HCT116 (cell line): ENCODE data around the gene OR2T33. TPM values are rescaled to one million over a fixed set of nuclear protein-coding genes. Genes with fewer than 3 reads are reported as not detected.

Source experiments
- ATAC-seq: fragments of 200-7000 bp; cut with Tn5 transposase; 2 replicates; pipeline ENCODE4 v1.9.1; 2020; ENCODE audit warnings: mild to moderate bottlenecking, moderate library complexity
- Bru-seq: library from RNA; stranded (reverse); fragments of 400-500 nt; gene quantifications from one replicate; lab custom pipeline; 2021; lab: Mats Ljungman, UMichigan
- BruChase-seq, 2 experiments: library from RNA; stranded (reverse); fragments of 400-500 nt; gene quantifications; one replicate each; lab custom pipeline; 2021; lab: Mats Ljungman, UMichigan
- BruUV-seq: library from RNA; stranded (reverse); fragments of 400-500 nt; replicated peaks from 2 replicates; lab custom pipeline; 2021; lab: Mats Ljungman, UMichigan
- CTCF ChIA-PET: fragments of 300-600 bp; sonication (Branson Sonifier 250); formaldehyde crosslinking; loops from one replicate; lab custom pipeline; 2021; ENCODE audit warnings: antibody characterized with exemption; lab: Charles Lee
- POLR2A ChIA-PET: fragments of 300-600, 350-600 bp; sonication (Branson Sonifier 250); formaldehyde crosslinking; loops from one replicate; lab custom pipeline; 2021; ENCODE audit warnings: antibody characterized with exemption; lab: Charles Lee
- RAD21 ChIA-PET, 2 experiments: fragments of 300-600 bp; sonication (Branson Sonifier 250); formaldehyde crosslinking; loops; one replicate each; lab custom pipeline; 2023; ENCODE audit warnings: low total read pairs in 2 of 2; ENCODE audit not compliant: uncharacterized antibody in 2 of 2, unreplicated experiment in 2 of 2, low non-redundant PET in 1 of 2; lab: Charles Lee
- DNase-seq: peaks from one replicate; pipeline ENCODE4 v3.0.0-alpha.2; 2010; ENCODE audit warnings: low read depth, low spot score
- H2AFZ ChIP-seq: fragments of 200-600 bp; shearing (Covaris generic), sonication (generic); 2 replicates; pipeline ENCODE4 v1.6.1; 2017; ENCODE audit warnings: low read depth, mixed run types, mixed read lengths, antibody characterized with exemption, low read length; ENCODE audit not compliant: poor library complexity, severe bottlenecking
- H3K27ac ChIP-seq: 2 replicates; pipeline ENCODE4 v1.5.1; 2012; ENCODE audit warnings: low read depth, low read length
- H3K27me3 ChIP-seq: fragments of 200-600 bp; sonication (generic); 2 replicates; pipeline ENCODE4 v1.6.1; 2016; ENCODE audit warnings: mixed run types, low read length, mixed read lengths; ENCODE audit not compliant: insufficient read depth
- H3K36me3 ChIP-seq, 2 experiments: fragments of 200-500 bp in 1 of 2; fragments of 200-600 bp in 1 of 2; sonication (Bioruptor generic) in 1 of 2; sonication (generic) in 1 of 2; 2 replicates each; pipeline versions ENCODE4 v1.5.1 to v1.6.1; 2014 to 2016; ENCODE audit warnings: low read length in 2 of 2, inconsistent platforms in 1 of 2, mixed read lengths in 1 of 2, mixed run types in 1 of 2; ENCODE audit not compliant: insufficient read depth in 2 of 2, control insufficient read depth in 1 of 2
- H3K4me1 ChIP-seq, 2 experiments: fragments of 200-600 bp in 1 of 2; sonication (generic) in 1 of 2; 2 replicates each; pipeline versions ENCODE4 v1.5.1 to v1.6.1; 2012 to 2017; ENCODE audit warnings: low read length in 2 of 2, inconsistent platforms in 1 of 2, mild to moderate bottlenecking in 1 of 2, mixed read lengths in 1 of 2, mixed run types in 1 of 2, moderate library complexity in 1 of 2; ENCODE audit not compliant: insufficient read depth in 2 of 2, control insufficient read depth in 1 of 2
- H3K4me2 ChIP-seq: fragments of 200-600 bp; sonication (generic); 2 replicates; pipeline ENCODE4 v1.6.1; 2017; ENCODE audit warnings: mixed run types, low read length, mixed read lengths
- H3K4me3 ChIP-seq, 2 experiments: fragments of 200-600 bp in 1 of 2; sonication (generic) in 1 of 2; replicated peaks in 1 of 2; 2 replicates each; pipeline ENCODE4 v1.5.1; 2011 to 2016; ENCODE audit warnings: low read length in 2 of 2, control low read depth in 1 of 2, low read depth in 1 of 2, mild to moderate bottlenecking in 1 of 2, mixed read lengths in 1 of 2, mixed run types in 1 of 2
- H3K79me2 ChIP-seq: fragments of 200-600 bp; sonication (generic); 2 replicates; pipeline ENCODE4 v1.6.1; 2017; ENCODE audit warnings: mild to moderate bottlenecking, mixed run types, low read length, moderate library complexity, mixed read lengths; ENCODE audit not compliant: insufficient read depth
- H3K9ac ChIP-seq: fragments of 200-600 bp; sonication (generic); 2 replicates; pipeline ENCODE4 v1.6.1; 2016; ENCODE audit warnings: low read length, mixed read lengths
- H3K9me2 ChIP-seq: fragments of 200-600 bp; sonication (generic), shearing (Covaris generic); 2 replicates; pipeline ENCODE4 v1.6.1; 2017; ENCODE audit warnings: mixed run types, mild to moderate bottlenecking, moderate library complexity; ENCODE audit not compliant: insufficient read depth
- H3K9me3 ChIP-seq, 2 experiments: fragments of 200-500 bp in 1 of 2; fragments of 200-600 bp in 1 of 2; sonication (Bioruptor generic) in 1 of 2; sonication (generic) in 1 of 2; 2 replicates each; pipeline ENCODE4 v1.6.1; 2014 to 2017; ENCODE audit warnings: low read length in 2 of 2, mixed read lengths in 2 of 2, inconsistent platforms in 1 of 2, low read depth in 1 of 2, mild to moderate bottlenecking in 1 of 2, mixed run types in 1 of 2, moderate library complexity in 1 of 2; ENCODE audit not compliant: control insufficient read depth in 1 of 2, insufficient read depth in 1 of 2
- H4K20me1 ChIP-seq: fragments of 200-600 bp; sonication (generic), shearing (Covaris generic); 2 replicates; pipeline ENCODE4 v1.6.1; 2017; ENCODE audit warnings: mixed run types, mild to moderate bottlenecking, moderate library complexity; ENCODE audit not compliant: insufficient read depth
- ATF3 ChIP-seq: IDR thresholded peaks from 2 replicates; pipeline ENCODE4 v1.6.1; 2012
- CEBPB ChIP-seq: IDR thresholded peaks from 2 replicates; pipeline ENCODE4 v1.6.1; 2012; ENCODE audit warnings: low read depth
- CTCF ChIP-seq, 3 experiments: fragments of 200-600 bp in 1 of 3; sonication (generic) in 1 of 3; IDR thresholded peaks in 2 of 3; conservative IDR thresholded peaks in 1 of 3; 2 replicates each; pipeline ENCODE4 v1.5.1; 2012 to 2017; ENCODE audit warnings: low read depth in 2 of 3, low read length in 2 of 3, antibody characterized with exemption in 1 of 3, borderline replicate concordance in 1 of 3, control low read depth in 1 of 3, mild to moderate bottlenecking in 1 of 3, mixed read lengths in 1 of 3, mixed run types in 1 of 3, moderate library complexity in 1 of 3; ENCODE audit not compliant: insufficient read depth in 1 of 3
- ELF1 ChIP-seq: IDR thresholded peaks from 2 replicates; pipeline ENCODE4 v1.6.1; 2012; ENCODE audit warnings: low read depth, borderline replicate concordance
- EZH2phosphoT487 ChIP-seq: fragments of 200-600 bp; IDR thresholded peaks from 2 replicates; pipeline ENCODE4 v1.6.1; 2018; ENCODE audit warnings: antibody characterized with exemption, borderline replicate concordance
- JUND ChIP-seq: IDR thresholded peaks from 2 replicates; pipeline ENCODE4 v1.6.1; 2012
- MAX ChIP-seq: IDR thresholded peaks from 2 replicates; pipeline ENCODE4 v1.6.1; 2012
- POLR2A ChIP-seq: IDR thresholded peaks from 2 replicates; pipeline ENCODE4 v1.7.0; 2011; ENCODE audit warnings: borderline replicate concordance; ENCODE audit not compliant: insufficient read depth, insufficient read length; ENCODE audit errors: extremely low read depth
- POLR2AphosphoS5 ChIP-seq: IDR thresholded peaks from 2 replicates; pipeline ENCODE4 v1.6.1; 2011; ENCODE audit warnings: mild to moderate bottlenecking, low read depth, low read length, moderate library complexity
- RAD21 ChIP-seq: IDR thresholded peaks from 2 replicates; pipeline ENCODE4 v1.6.1; 2012; ENCODE audit warnings: low read depth, mild to moderate bottlenecking
- REST ChIP-seq: IDR thresholded peaks from 2 replicates; pipeline ENCODE4 v1.6.1; 2012; ENCODE audit warnings: low read depth
- SIN3A ChIP-seq: IDR thresholded peaks from 2 replicates; pipeline ENCODE4 v1.6.1; 2012; ENCODE audit warnings: low read depth
- SRF ChIP-seq: IDR thresholded peaks from 2 replicates; pipeline ENCODE4 v1.6.1; 2012; ENCODE audit warnings: low read depth
- YY1 ChIP-seq: IDR thresholded peaks from 2 replicates; pipeline ENCODE4 v1.6.1; 2011; ENCODE audit warnings: low read length, low read depth, moderate library complexity, mild to moderate bottlenecking; ENCODE audit not compliant: insufficient replicate concordance; ENCODE audit errors: extremely low read depth
- ZBTB33 ChIP-seq: IDR thresholded peaks from 2 replicates; pipeline ENCODE4 v1.6.1; 2011; ENCODE audit warnings: mild to moderate bottlenecking, low read length, moderate library complexity; ENCODE audit not compliant: insufficient replicate concordance; ENCODE audit errors: extremely low read depth
- ZFX ChIP-seq: fragments of 450-650 bp; IDR thresholded peaks from 2 replicates; pipeline ENCODE4 v1.6.1; 2017
- intact Hi-C: fragments of 100-400 bp; cut with micrococcal nuclease; formaldehyde crosslinking; loops from 2 replicates; pipeline ENCODE4 v1.10.0; 2022
- long read RNA-seq: library from polyadenylated mRNA; unstranded; transcript quantifications from one replicate; pipeline ENCODE4 v2.0.0, GENCODE V29; 2021; ENCODE audit not compliant: unreplicated experiment
- polyA plus RNA-seq: library from polyadenylated mRNA; unstranded; fragments of >200 nt; gene quantifications from 2 replicates; pipeline ENCODE4 v1.2.1, GENCODE V29; 2012; ENCODE audit warnings: missing spikeins
- total RNA-seq: library from RNA; stranded (reverse); gene quantifications from one replicate; pipeline ENCODE4 v1.2.1, GENCODE V29; 2021; ENCODE audit not compliant: unreplicated experiment

OR2T33 gene
- total RNA-seq (not detected), Bru-seq, nascent RNA (not detected), BruChase-seq, experiment 1, labeled RNA remaining after a 6-hour chase (not detected), BruChase-seq, experiment 2, labeled RNA remaining after a 2-hour chase (not detected)
- not detected in 2 replicates for polyA plus RNA-seq
- long read RNA-seq: 0 reads

- Histone ChIP-seq H3K9ac (no peak within 1 kb of the TSS), H3K27me3 (no peaks in the 10 kb centered on the region), H2AFZ (no peak within 1 kb of the TSS), H3K4me1 (no peaks in the 10 kb centered on the region), H3K79me2 (no peaks in the 10 kb centered on the region), H3K27ac (no peak within 1 kb of the TSS), H3K9me2 (no peaks in the 10 kb centered on the region), H3K9me3 (peaks cover 3 to 13% of the 10 kb centered on the region in 2 experiments; a peak in 2 of 4 replicates), H3K36me3 (no peaks in the 10 kb centered on the region), H3K4me2 (no peak within 1 kb of the TSS), H4K20me1 (no peaks in the 10 kb centered on the region), H3K4me3 (no peak within 1 kb of the TSS)
- intact Hi-C loops: no loop called here
- no TSS peak for BruUV-seq
- CTCF ChIA-PET: no interaction called here
- ATAC-seq: no peak
- no peak for TF ChIP-seq CTCF (IDR thresholded peaks at IDR 0.05 in 2 of 3, conservative IDR thresholded peaks at IDR 0.05 in 1 of 3; ENCODE audit: borderline replicate concordance in 1 of 3, insufficient read depth in 1 of 3, low read depth in 2 of 3, low read length in 2 of 3)
- TF ChIP-seq RAD21: no peak
- no peak for TF ChIP-seq ZBTB33
- TF ChIP-seq REST: no peak
- TF ChIP-seq SRF: no peak
- TF ChIP-seq MAX: no peak
- no peak for TF ChIP-seq SIN3A
- no peak for TF ChIP-seq JUND
- TF ChIP-seq EZH2phosphoT487: no peak
- no peak for TF ChIP-seq CEBPB
- no peak for TF ChIP-seq POLR2AphosphoS5
- no peak for TF ChIP-seq YY1
- no peak for TF ChIP-seq ELF1
- TF ChIP-seq POLR2A: no peak
- no peak for TF ChIP-seq ZFX
- no peak for TF ChIP-seq ATF3
- DNase-seq: no peak
- POLR2A ChIA-PET: no interaction called here
- RAD21 ChIA-PET: no interaction called here
Measured at GRCh38 chr1:248277876-248278275, at the start of gene OR2T33. Gene OR2T33, minus strand, starts transcription at chr1:248277976. Its CDS starts 4,162 bp downstream, at chr1:248273814.
